H1 (cell line): ENCODE results near the gene CCDC47. TPM values are rescaled to one million over a fixed set of nuclear protein-coding genes. Genes with fewer than 3 reads are reported as not detected.

Experiments
- ASH2L ChIP-seq: fragments of 200-600, 300-600 bp; sonication (generic); IDR thresholded peaks from one replicate; pipeline ENCODE4 v1.7.1; 2017; ENCODE audit warnings: low read length
- ATF2 ChIP-seq: IDR thresholded peaks from 2 replicates; pipeline ENCODE4 v1.6.1; 2012; ENCODE audit warnings: low read length, inconsistent platforms
- BACH1 ChIP-seq: IDR thresholded peaks from 2 replicates; pipeline ENCODE4 v1.6.1; 2012; ENCODE audit warnings: low read length, improper control_type of control experiment
- BRCA1 ChIP-seq: IDR thresholded peaks from 2 replicates; pipeline ENCODE4 v1.6.1; 2012; ENCODE audit warnings: low read depth, low read length, improper control_type of control experiment
- CBX5 ChIP-seq: fragments of 300-800, 300-1000 bp; sonication (generic); IDR thresholded peaks from 2 replicates; pipeline ENCODE4 v1.7.1; 2016; ENCODE audit warnings: antibody characterized with exemption, low read length, low read depth
- CTCF ChIP-seq, 3 experiments: IDR thresholded peaks; 1 replicate in 2 of 3; 2 replicates in 1 of 3; pipeline versions ENCODE4 v1.5.1 to v1.6.1; 2011; ENCODE audit warnings: low read length in 3 of 3, mild to moderate bottlenecking in 3 of 3, inconsistent platforms in 2 of 3, low read depth in 1 of 3, moderate library complexity in 1 of 3; ENCODE audit not compliant: insufficient read depth in 1 of 3; ENCODE audit errors: control extremely low read depth in 1 of 3
- EGR1 ChIP-seq: IDR thresholded peaks from 2 replicates; pipeline ENCODE4 v1.6.1; 2011; ENCODE audit warnings: low read depth, low read length, borderline replicate concordance
- EP300 ChIP-seq, 2 experiments: IDR thresholded peaks; 1 replicate in 1 of 2; 2 replicates in 1 of 2; pipeline ENCODE4 v1.6.1; 2011 to 2012; ENCODE audit warnings: low read depth in 2 of 2, low read length in 2 of 2, mild to moderate bottlenecking in 2 of 2, borderline replicate concordance in 1 of 2, inconsistent platforms in 1 of 2, moderate library complexity in 1 of 2
- EZH2 ChIP-seq: fragments of 200-600 bp; sonication (generic); IDR thresholded peaks from 2 replicates; pipeline ENCODE4 v1.7.1; 2012; ENCODE audit warnings: low read depth, mild to moderate bottlenecking, moderate library complexity, low read length, inconsistent platforms; ENCODE audit not compliant: severe bottlenecking
- HDAC2 ChIP-seq, 2 experiments: fragments of 300-600 bp in 1 of 2; sonication (generic) in 1 of 2; IDR thresholded peaks; 2 replicates each; pipeline ENCODE4 v1.6.1; 2011 to 2012; ENCODE audit warnings: low read depth in 2 of 2, low read length in 2 of 2, mild to moderate bottlenecking in 2 of 2, moderate library complexity in 2 of 2, borderline replicate concordance in 1 of 2, inconsistent platforms in 1 of 2
- MAX ChIP-seq: IDR thresholded peaks from 2 replicates; pipeline ENCODE4 v1.6.1; 2012; ENCODE audit warnings: inconsistent platforms
- NRF1 ChIP-seq: IDR thresholded peaks from 2 replicates; pipeline ENCODE4 v1.6.1; 2011; ENCODE audit warnings: mild to moderate bottlenecking, low read depth, low read length, improper control_type of control experiment
- POLR2AphosphoS5 ChIP-seq: IDR thresholded peaks from 2 replicates; pipeline ENCODE4 v1.6.1; 2011; ENCODE audit warnings: low read depth, low read length
- RBBP5 ChIP-seq: IDR thresholded peaks from 2 replicates; pipeline ENCODE4 v1.7.1; 2012; ENCODE audit warnings: low read depth, mild to moderate bottlenecking, inconsistent platforms, low read length, moderate library complexity, borderline replicate concordance
- SAP30 ChIP-seq: fragments of 300-600 bp; sonication (generic); IDR thresholded peaks from 2 replicates; pipeline ENCODE4 v1.7.1; 2012; ENCODE audit warnings: low read length, moderate library complexity, mild to moderate bottlenecking, inconsistent platforms; ENCODE audit not compliant: insufficient read depth, insufficient replicate concordance
- SP1 ChIP-seq: IDR thresholded peaks from 2 replicates; pipeline ENCODE4 v1.6.1; 2011; ENCODE audit warnings: low read depth, low read length
- SRF ChIP-seq: IDR thresholded peaks from 2 replicates; pipeline ENCODE4 v1.6.1; 2011; ENCODE audit warnings: mild to moderate bottlenecking, low read depth, low read length, moderate library complexity
- TAF7 ChIP-seq: optimal IDR thresholded peaks from 2 replicates; pipeline ENCODE3; 2011; ENCODE audit warnings: low read depth, mild to moderate bottlenecking, inconsistent platforms, low read length, moderate library complexity, borderline replicate concordance
- YY1 ChIP-seq: IDR thresholded peaks from 2 replicates; pipeline ENCODE4 v1.6.1; 2011; ENCODE audit warnings: low read depth, mild to moderate bottlenecking, low read length
- polyA plus RNA-seq, 7 experiments: library from polyadenylated mRNA; depleted of rRNA in 3 of 7; stranded (reverse) in 5 of 7; unstranded in 2 of 7; fragments of >200 nt in 5 of 7; fragments of 200-250 nt in 2 of 7; gene quantifications; 1 replicate in 5 of 7; 2 replicates in 1 of 7; 4 replicates in 1 of 7; pipeline versions ENCODE4 v1.2.1 to v1.2.3, GENCODE V29; 2011 to 2013; ENCODE audit warnings: missing spikeins in 2 of 7, mixed read lengths in 2 of 7
- total RNA-seq: library from RNA; stranded (reverse); fragmentation: NEBNext Ultra II Directional; extraction: Animal tissue kit (Norgen Biotek cat#: 25700); gene quantifications from 2 replicates; pipeline ENCODE4 v1.2.1, GENCODE V29; 2021

CCDC47 gene
- total and polyA plus RNA-seq, 2 of the 8 experiments (the other 6 are each of a cell fraction or from before 2014, with no cell fraction given), result 21.2 to 83.1 TPM

- TF ChIP-seq YY1 (0 out of 2 replicates have a peak, but pooled peaks have one; percentile 8), CBX5 (no peak), EZH2 (no peak), HDAC2 (IDR thresholded peaks at IDR 0.05; ENCODE audit: borderline replicate concordance in 1 of 2, low read depth in 2 of 2, low read length in 2 of 2) (0 out of 4 replicates have a peak, but pooled peaks of 1 of the 2 experiments have one; percentile 25), SP1 (peak; percentile 62), RBBP5 (peak; percentile 70), BRCA1 (no peak), SAP30 (no peak), SRF (0 out of 2 replicates have a peak, but pooled peaks have one; percentile 1), CTCF (IDR thresholded peaks at IDR 0.05; ENCODE audit: control extremely low read depth in 1 of 3, insufficient read depth in 1 of 3, low read depth in 1 of 3, low read length in 3 of 3) (no peak), MAX (peak; percentile 79), ATF2 (peak; percentile 76), NRF1 (peak; percentile 47), ASH2L (peak; percentile 35), TAF7 (no peak), EP300 (IDR thresholded peaks at IDR 0.05; ENCODE audit: borderline replicate concordance in 1 of 2, low read depth in 2 of 2, low read length in 2 of 2) (no peak), BACH1 (no peak), EGR1 (peak; percentile 99), POLR2AphosphoS5 (peak; percentile 62)
Measured at GRCh38 chr17:63741408-63742173, 31.8 kb downstream of the CCDC47 start, which contains the start of gene STRADA (continued).
